ENCODE measurements around the gene KRTAP3-1. TPM values are rescaled to one million over a fixed set of nuclear protein-coding genes. Genes with fewer than 3 reads are reported as not detected.
"Not testable (repeated sequence)": the region's sequence is repeated elsewhere in the genome, so short reads cannot be mapped to it uniquely, and the experiment has no call there.

KRTAP3-1 gene
- total RNA-seq, 1 experiment from 2014 or later, result not detected

DNA sequence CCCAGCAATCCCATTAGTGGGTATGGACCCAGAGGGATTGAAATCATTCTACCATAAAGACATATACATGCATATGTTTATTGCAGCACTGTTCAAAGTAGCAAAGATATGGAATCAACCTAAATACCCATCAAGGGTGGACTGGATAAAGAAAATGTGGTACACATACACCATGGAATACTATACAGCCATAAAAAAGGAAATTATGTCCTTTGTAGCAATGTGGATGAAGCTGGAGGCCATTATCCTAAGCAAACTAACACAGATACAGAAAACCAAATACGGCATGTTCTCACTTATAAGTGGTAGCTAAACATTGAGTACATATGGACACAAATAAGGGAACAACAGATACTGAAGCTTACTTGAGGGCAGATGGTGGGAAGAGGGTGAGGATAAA, 48.6 kb upstream of the KRTAP3-1 start:
- Histone ChIP-seq H3K36me3 (ENCODE audit: control insufficient read depth in 1 of 2, insufficient read depth in 2 of 2, low read length in 2 of 2) (peaks cover 0 to 5% of the 10 kb centered on the region in 2 experiments; a peak in 1 of 4 replicates), H3K79me2 (ENCODE audit: insufficient read depth, low read length) (no peaks in the 10 kb centered on the region), H3K9me2 (ENCODE audit: insufficient read depth) (no peaks in the 10 kb centered on the region), H3K27me3 (ENCODE audit: insufficient read depth, low read length) (no peaks in the 10 kb centered on the region), H3K4me1 (ENCODE audit: control insufficient read depth in 1 of 2, insufficient read depth in 2 of 2, low read length in 2 of 2) (peaks cover 38 to 42% of the 10 kb centered on the region in 2 experiments), H2AFZ (ENCODE audit: low read depth, low read length, poor library complexity, severe bottlenecking) (no peak overlapping the region), H3K4me3 (replicated peaks in 1 of 2; ENCODE audit: low read depth in 1 of 2, low read length in 2 of 2) (no peak overlapping the region), H3K9me3 (ENCODE audit: control insufficient read depth in 1 of 2, insufficient read depth in 1 of 2, low read depth in 1 of 2, low read length in 2 of 2) (peaks cover 0 to 16% of the 10 kb centered on the region in 2 experiments; a peak in 1 of 4 replicates), H3K27ac (ENCODE audit: low read depth, low read length) (no peak overlapping the region), H3K9ac (ENCODE audit: low read length) (no peak overlapping the region), H4K20me1 (ENCODE audit: insufficient read depth) (no peaks in the 10 kb centered on the region), H3K4me2 (ENCODE audit: low read length) (no peak overlapping the region)
- ChIA-PET POLR2A (no interaction called here), RAD21 (ENCODE audit: low non-redundant PET in 1 of 2, low total read pairs in 2 of 2, uncharacterized antibody in 2 of 2, unreplicated experiment in 2 of 2) (no interaction called here), CTCF (no interaction called here)
- TF ChIP-seq JUND (IDR thresholded peaks at IDR 0.05), result 0 out of 2 replicates have a peak, but pooled peaks have one; percentile 11
- TF ChIP-seq SP1 (IDR thresholded peaks at IDR 0.05; ENCODE audit: low read depth), result no peak
- TF ChIP-seq CBX3 (IDR thresholded peaks at IDR 0.05; ENCODE audit: low read depth), result 0 out of 2 replicates have a peak, but pooled peaks have one; percentile 11
- no peak for ATAC-seq
- BruUV-seq (replicated peaks), result no TSS peak
- intact Hi-C loops (cut with micrococcal nuclease), result no loop called here
- no peak for DNase-seq (ENCODE audit: low read depth, low spot score)

DNA sequence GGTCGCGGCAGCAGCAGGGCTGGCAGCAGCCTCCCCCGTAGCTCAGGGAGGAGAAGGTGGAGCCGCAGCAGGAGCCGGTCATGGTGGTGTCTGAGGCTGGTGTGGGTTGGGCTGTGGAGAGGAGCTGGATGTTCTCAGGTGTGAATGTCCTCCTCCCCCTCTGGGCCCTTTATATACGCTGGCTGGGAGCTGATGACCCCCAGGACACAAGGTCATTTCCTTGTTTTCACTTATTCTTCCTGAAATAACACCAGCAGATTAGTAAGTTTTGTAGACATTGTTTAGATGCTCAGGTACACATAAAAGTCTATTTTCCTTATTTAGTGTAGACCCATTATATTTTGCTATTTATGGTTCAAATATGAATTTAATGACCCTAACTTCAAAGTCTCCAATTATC, 46.2 kb upstream of the KRTAP3-1 start, which contains the start of gene KRTAP2-2:
KRTAP2-2 (minus strand) TSS at position 101 of the 400 bp plus-strand sequence; CDS start at position 82, 19 bp downstream.
- POLR2A ChIA-PET; intact Hi-C loops (cut with micrococcal nuclease); H3K9me2 ChIP-seq (ENCODE audit: insufficient read depth); ATAC-seq; H4K20me1 ChIP-seq (ENCODE audit: insufficient read depth); H3K9ac ChIP-seq (ENCODE audit: low read length); DNase-seq (ENCODE audit: low read depth, low spot score); H3K4me2 ChIP-seq (ENCODE audit: low read length); RAD21 ChIA-PET (ENCODE audit: low non-redundant PET in 1 of 2, low total read pairs in 2 of 2, uncharacterized antibody in 2 of 2, unreplicated experiment in 2 of 2); H3K27ac ChIP-seq (ENCODE audit: low read depth, low read length); CTCF ChIA-PET; H3K27me3 ChIP-seq (ENCODE audit: insufficient read depth, low read length); H3K79me2 ChIP-seq (ENCODE audit: insufficient read depth, low read length); H3K36me3 ChIP-seq (ENCODE audit: control insufficient read depth in 1 of 2, insufficient read depth in 2 of 2, low read length in 2 of 2); BruUV-seq (replicated peaks); H3K4me3 ChIP-seq (replicated peaks in 1 of 2; ENCODE audit: low read depth in 1 of 2, low read length in 2 of 2); H2AFZ ChIP-seq (ENCODE audit: low read depth, low read length, poor library complexity, severe bottlenecking): not testable (repeated sequence)
- H3K4me1 ChIP-seq (ENCODE audit: control insufficient read depth in 1 of 2, insufficient read depth in 2 of 2, low read length in 2 of 2), result peaks cover 14 to 18% of the 10 kb centered on the region in 2 experiments
- H3K9me3 ChIP-seq (ENCODE audit: control insufficient read depth in 1 of 2, insufficient read depth in 1 of 2, low read depth in 1 of 2, low read length in 2 of 2), result peaks cover 0 to 21% of the 10 kb centered on the region in 2 experiments; a peak in 1 of 4 replicates

DNA sequence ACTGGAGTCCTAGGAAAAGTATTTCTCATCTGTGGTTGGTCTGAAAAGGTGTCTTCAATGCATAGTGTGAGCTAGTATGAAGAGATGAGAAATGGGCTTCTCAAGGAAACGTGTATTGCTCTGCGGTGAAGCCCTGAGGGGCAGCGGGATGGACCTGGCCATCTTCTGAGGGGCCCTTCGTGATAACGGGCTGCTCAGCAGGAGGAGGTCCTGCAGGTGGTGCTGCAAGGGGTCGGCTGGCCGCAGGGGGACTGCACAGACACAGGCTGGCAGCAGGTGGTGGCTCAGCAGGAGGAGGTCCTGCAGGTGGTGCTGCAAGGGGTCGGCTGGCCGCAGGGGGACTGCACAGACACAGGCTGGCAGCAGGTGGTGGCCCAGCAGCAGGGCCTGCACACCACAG, 45.6 kb upstream of the KRTAP3-1 start:
- H3K79me2 ChIP-seq (ENCODE audit: insufficient read depth, low read length); H3K4me3 ChIP-seq (replicated peaks in 1 of 2; ENCODE audit: low read depth in 1 of 2, low read length in 2 of 2); H3K27me3 ChIP-seq (ENCODE audit: insufficient read depth, low read length); POLR2A ChIA-PET; DNase-seq (ENCODE audit: low read depth, low spot score); CTCF ChIA-PET; intact Hi-C loops (cut with micrococcal nuclease); ATAC-seq; BruUV-seq (replicated peaks); H3K4me2 ChIP-seq (ENCODE audit: low read length); H2AFZ ChIP-seq (ENCODE audit: low read depth, low read length, poor library complexity, severe bottlenecking); RAD21 ChIA-PET (ENCODE audit: low non-redundant PET in 1 of 2, low total read pairs in 2 of 2, uncharacterized antibody in 2 of 2, unreplicated experiment in 2 of 2); H3K36me3 ChIP-seq (ENCODE audit: control insufficient read depth in 1 of 2, insufficient read depth in 2 of 2, low read length in 2 of 2); H3K27ac ChIP-seq (ENCODE audit: low read depth, low read length); H4K20me1 ChIP-seq (ENCODE audit: insufficient read depth); H3K9me2 ChIP-seq (ENCODE audit: insufficient read depth); H3K9ac ChIP-seq (ENCODE audit: low read length): not testable (repeated sequence)
- Histone ChIP-seq H3K4me1 (ENCODE audit: control insufficient read depth in 1 of 2, insufficient read depth in 2 of 2, low read length in 2 of 2) (peaks cover 11 to 13% of the 10 kb centered on the region in 2 experiments), H3K9me3 (ENCODE audit: control insufficient read depth in 1 of 2, insufficient read depth in 1 of 2, low read depth in 1 of 2, low read length in 2 of 2) (peaks cover 0 to 21% of the 10 kb centered on the region in 2 experiments; a peak in 1 of 4 replicates)
